ENCODE results near the gene NLGN2. TPM values are rescaled to one million over a fixed set of nuclear protein-coding genes. Genes with fewer than 3 reads are reported as not detected.

The NLGN2 gene
- total and polyA plus RNA-seq, 2 donors (not counting 1 experiment from before 2014, with no cell fraction given) = 0.52 to 3.4 TPM

DNA sequence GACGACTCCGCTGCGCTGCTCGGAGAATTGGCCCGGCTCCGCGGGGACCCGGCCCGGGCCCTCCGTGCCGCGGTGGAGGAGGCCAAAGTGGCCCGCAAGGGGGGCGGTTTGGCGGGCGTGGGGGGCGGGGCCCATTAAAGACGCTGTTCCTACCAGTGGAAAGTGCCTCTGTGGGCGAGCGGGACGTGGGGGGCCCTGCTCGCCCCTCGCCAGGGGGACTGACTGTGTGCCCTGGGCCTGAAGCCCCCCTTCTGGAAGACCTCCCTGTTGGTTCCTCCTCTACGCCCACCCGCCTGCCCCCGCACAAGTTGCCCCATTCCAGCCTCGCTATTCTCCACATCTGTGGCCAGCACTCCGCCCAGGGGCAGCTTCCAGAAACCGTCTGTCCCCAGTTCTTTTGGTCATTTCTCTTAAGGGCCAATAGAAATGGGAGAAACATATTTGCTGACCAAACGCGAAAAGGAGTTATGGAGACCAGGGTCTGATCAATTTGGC is 29.8 kb downstream of the NLGN2 start:
- whole genome bisulfite sequencing (ENCODE audit: insufficient coverage) = 47% methylated on average over 31 of the region's 31 CpGs
- no peak overlapping the region for H3K27ac Mint-ChIP-seq
- Histone ChIP-seq H4K20me1 (ENCODE audit: control insufficient read depth, insufficient read depth, low read length, poor library complexity, severe bottlenecking) (peaks cover 49% of the 10 kb centered on the region), H3K9me3 (ENCODE audit: control extremely low read depth in 1 of 3, control insufficient read depth in 2 of 3, insufficient read depth in 1 of 3, low read length in 2 of 3) (peaks cover 0 to 34% (median 0%) of the 10 kb centered on the region in 3 donors), H3K9ac (ENCODE audit: low read length) (no peak overlapping the region), H3K27ac (ENCODE audit: low read length in 2 of 2) (no peak overlapping the region), H2AFZ (ENCODE audit: insufficient read depth, low read depth, low read length, poor library complexity, severe bottlenecking) (no peak overlapping the region), H3K4me1 (ENCODE audit: control insufficient read depth in 2 of 2, insufficient read depth in 2 of 2, low read length in 2 of 2) (peaks cover 51 to 53% of the 10 kb centered on the region in 2 donors), H3K4me2 (replicated peaks; ENCODE audit: low read depth, low read length, poor library complexity, severe bottlenecking) (peak overlapping the region; percentile 93), H3K4me3 (ENCODE audit: control extremely low read depth in 1 of 5, extremely low read depth in 1 of 5, insufficient read depth in 1 of 5, low read depth in 2 of 5, low read length in 4 of 5) (peak overlapping the region in 2 of 5 experiments; percentile 7 to 23), H3K36me3 (replicated peaks in 1 of 2; ENCODE audit: control extremely low read depth in 1 of 2, control insufficient read depth in 1 of 2, extremely low read depth in 1 of 2, insufficient read depth in 2 of 2, low read length in 1 of 2) (no peaks in the 10 kb centered on the region), H3K27me3 (replicated peaks in 1 of 4; ENCODE audit: control extremely low read depth in 1 of 4, control insufficient read depth in 3 of 4, insufficient read depth in 4 of 4, low read length in 3 of 4) (peaks cover 0 to 45% (median 31%) of the 10 kb centered on the region in 4 experiments), H3K79me2 (ENCODE audit: control insufficient read depth, insufficient read depth, low read length) (peaks cover 27% of the 10 kb centered on the region)
- no peak for ATAC-seq (ENCODE audit: low read depth)
- peaks cover 37% of the 10 kb centered on the region for H3K27me3 Mint-ChIP-seq
- H3K4me1 Mint-ChIP-seq = peaks cover 48% of the 10 kb centered on the region
- ChIA-PET POLR2A (interaction anchor here (0.8 to 3.2 kb wide), 6 partner anchors 44 to 250 kb away, joined by 3 to 27 read pairs (median 3); partner anchors contain the start of genes GPS2, POLR2A, SLC35G6 and TP53), CTCF (interaction anchor here (0.7 to 4.2 kb wide), 31 partner anchors 8 to 250 kb away, joined by 3 to 43 read pairs (median 6); partner anchors contain the start of genes CHRNB1, MPDU1, NEURL4 and POLR2A)
- peak overlapping the region; percentile 84 for H3K4me3 Mint-ChIP-seq
- no peak for DNase-seq
- H3K9me3 Mint-ChIP-seq (ENCODE audit: insufficient read depth) = no peaks in the 10 kb centered on the region
- intact Hi-C loops (cut with micrococcal nuclease) = loop anchor here (5.0 kb wide), 2 partner anchors 400 to 1950 kb away; partner anchors contain the start of genes DERL2, MIS12 and SLC16A13
- TF ChIP-seq, protein P1, sequence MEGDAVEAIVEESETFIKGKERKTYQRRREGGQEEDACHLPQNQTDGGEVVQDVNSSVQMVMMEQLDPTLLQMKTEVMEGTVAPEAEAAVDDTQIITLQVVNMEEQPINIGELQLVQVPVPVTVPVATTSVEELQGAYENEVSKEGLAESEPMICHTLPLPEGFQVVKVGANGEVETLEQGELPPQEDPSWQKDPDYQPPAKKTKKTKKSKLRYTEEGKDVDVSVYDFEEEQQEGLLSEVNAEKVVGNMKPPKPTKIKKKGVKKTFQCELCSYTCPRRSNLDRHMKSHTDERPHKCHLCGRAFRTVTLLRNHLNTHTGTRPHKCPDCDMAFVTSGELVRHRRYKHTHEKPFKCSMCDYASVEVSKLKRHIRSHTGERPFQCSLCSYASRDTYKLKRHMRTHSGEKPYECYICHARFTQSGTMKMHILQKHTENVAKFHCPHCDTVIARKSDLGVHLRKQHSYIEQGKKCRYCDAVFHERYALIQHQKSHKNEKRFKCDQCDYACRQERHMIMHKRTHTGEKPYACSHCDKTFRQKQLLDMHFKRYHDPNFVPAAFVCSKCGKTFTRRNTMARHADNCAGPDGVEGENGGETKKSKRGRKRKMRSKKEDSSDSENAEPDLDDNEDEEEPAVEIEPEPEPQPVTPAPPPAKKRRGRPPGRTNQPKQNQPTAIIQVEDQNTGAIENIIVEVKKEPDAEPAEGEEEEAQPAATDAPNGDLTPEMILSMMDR (IDR thresholded peaks at IDR 0.05) = no peak
- TF ChIP-seq EZH2 (IDR thresholded peaks at IDR 0.05; ENCODE audit: borderline replicate concordance, insufficient read depth, low read depth, low read length, poor library complexity, severe bottlenecking) = no peak
